Choroid plexus epithelial cell (primary cell): Measurements from ENCODE around the gene UPB1.

Experiments
- DNase-seq: peaks from one replicate; pipeline ENCODE4 v3.0.0-alpha.2; 2010; ENCODE audit warnings: low read depth
- H3K4me3 ChIP-seq: 2 replicates; pipeline ENCODE4 v1.5.1; 2011; ENCODE audit warnings: low read depth, mild to moderate bottlenecking, control low read depth, low read length, moderate library complexity
- TF ChIP-seq, protein P1 (sequence below): conservative IDR thresholded peaks from 2 replicates; pipeline ENCODE4 v1.5.1; 2011; ENCODE audit warnings: low read depth, mild to moderate bottlenecking, control low read depth, inconsistent platforms, low read length, moderate library complexity

UPB1 gene

GRCh38 chr22:24516301-24516737 is 21.2 kb downstream of the UPB1 start:
- DNase-seq, result peak; percentile 94
- H3K4me3 ChIP-seq, result no peak overlapping the region
- TF ChIP-seq, protein P1, sequence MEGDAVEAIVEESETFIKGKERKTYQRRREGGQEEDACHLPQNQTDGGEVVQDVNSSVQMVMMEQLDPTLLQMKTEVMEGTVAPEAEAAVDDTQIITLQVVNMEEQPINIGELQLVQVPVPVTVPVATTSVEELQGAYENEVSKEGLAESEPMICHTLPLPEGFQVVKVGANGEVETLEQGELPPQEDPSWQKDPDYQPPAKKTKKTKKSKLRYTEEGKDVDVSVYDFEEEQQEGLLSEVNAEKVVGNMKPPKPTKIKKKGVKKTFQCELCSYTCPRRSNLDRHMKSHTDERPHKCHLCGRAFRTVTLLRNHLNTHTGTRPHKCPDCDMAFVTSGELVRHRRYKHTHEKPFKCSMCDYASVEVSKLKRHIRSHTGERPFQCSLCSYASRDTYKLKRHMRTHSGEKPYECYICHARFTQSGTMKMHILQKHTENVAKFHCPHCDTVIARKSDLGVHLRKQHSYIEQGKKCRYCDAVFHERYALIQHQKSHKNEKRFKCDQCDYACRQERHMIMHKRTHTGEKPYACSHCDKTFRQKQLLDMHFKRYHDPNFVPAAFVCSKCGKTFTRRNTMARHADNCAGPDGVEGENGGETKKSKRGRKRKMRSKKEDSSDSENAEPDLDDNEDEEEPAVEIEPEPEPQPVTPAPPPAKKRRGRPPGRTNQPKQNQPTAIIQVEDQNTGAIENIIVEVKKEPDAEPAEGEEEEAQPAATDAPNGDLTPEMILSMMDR, result peak; percentile 25

- no peak for DNase-seq
- TF ChIP-seq, protein P1, result no peak
- H3K4me3 ChIP-seq, result no peak overlapping the region
Observed at GRCh38 chr22:24517446-24517845, 22.3 kb downstream of the UPB1 start.

DNA sequence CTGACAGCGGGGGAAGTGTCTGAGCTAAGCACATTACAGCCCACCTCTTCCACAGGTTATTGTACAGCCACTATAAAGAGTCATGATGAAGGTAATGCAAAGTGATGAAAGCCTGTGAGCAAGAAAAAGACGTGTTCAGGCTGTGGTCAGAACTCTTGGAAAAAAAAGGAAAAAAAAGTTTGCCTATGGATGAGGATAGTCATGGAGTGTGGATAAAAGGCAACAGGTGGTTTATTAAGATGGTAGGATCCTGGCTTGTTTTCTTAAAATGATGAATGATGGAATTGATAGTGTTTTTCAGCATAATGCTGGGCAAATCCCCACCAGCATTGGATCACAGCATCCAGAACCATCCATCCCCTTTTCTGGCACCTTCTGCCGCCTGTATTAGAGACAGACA is 23.1 kb downstream of the UPB1 start:
- H3K4me3 ChIP-seq, result no peak overlapping the region
- no peak for DNase-seq
- TF ChIP-seq, protein P1, result no peak

GRCh38 chr22:24518771-24519485 is 23.8 kb downstream of the UPB1 start:
- no peak for DNase-seq
- H3K4me3 ChIP-seq, result no peak overlapping the region
- TF ChIP-seq, protein P1, result no peak

DNA sequence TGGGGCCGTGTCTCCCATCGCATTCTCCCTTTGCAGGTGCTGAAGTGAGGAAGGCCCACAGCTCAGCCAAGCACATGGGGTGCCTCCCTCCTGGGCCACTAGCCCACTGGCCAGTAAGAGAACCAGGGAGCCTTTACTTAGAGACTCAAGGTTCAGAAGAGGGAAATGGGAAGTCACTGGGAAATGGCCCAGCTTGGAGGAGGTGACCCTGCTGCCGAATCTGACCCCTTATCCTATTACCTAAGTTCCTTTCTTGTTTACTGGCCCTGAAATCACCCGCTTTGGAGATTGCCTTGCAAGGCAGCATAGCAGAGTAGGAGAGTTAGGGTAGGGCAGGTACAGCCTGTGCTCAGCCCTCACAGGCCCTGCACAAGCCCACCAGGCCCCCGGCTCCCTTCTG is 24.4 kb downstream of the UPB1 start:
- no peak overlapping the region for H3K4me3 ChIP-seq
- no peak for DNase-seq
- TF ChIP-seq, protein P1, result no peak

DNA sequence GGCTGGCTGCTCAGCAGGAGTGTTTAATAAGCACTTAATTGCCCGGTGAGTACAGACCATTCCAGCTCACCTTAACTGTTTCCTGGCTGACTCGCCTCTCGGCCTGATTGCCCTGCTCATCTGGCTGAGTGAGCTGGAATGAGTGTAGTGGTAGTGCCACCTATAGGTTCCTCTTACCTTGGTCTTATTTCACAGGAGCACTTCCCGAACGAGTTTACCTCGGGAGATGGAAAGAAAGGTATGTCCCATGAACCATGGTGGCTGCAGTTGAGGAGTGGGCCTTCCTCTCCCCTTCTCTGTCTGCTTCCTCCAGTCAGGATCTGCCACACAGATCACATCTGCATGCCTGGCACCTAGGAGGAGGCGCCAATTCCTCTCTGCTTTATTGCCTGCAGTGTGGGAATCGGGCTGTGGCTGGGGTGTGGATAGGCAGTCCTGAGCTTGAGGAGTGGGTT is 26.7 kb downstream of the UPB1 start:
- TF ChIP-seq, protein P1, result peak; percentile 77
- no peak overlapping the region for H3K4me3 ChIP-seq
- DNase-seq, result peak; percentile 84

DNA sequence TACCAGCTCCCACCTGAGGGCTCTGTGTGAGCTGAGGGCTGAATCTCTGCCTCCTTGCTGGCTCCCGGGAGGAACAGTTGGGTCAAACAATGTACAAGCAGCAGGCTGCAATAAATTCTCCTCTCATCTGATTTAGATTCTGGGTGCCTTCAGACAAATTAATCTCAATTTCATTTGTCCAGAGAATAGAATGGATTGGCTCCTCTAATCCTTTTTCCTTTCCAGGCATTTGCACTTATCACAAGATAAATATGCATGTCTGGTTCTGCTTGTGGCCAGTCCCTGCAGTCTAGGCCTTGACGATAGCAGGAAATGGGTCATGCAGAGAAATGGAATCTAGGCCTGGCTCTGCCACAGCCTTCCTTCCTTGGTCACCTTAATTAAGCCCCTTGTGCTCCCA is 28.7 kb downstream of the UPB1 start:
- TF ChIP-seq, protein P1, result no peak
- peak; percentile 42 for DNase-seq
- H3K4me3 ChIP-seq, result no peak overlapping the region
